HG02840 (cell line): ENCODE measurements around the gene ERCC2.

Experiments
- ATAC-seq: cut with Tn5 transposase; IDR thresholded peaks from one replicate; pipeline ENCODE4 v1.9.1; 2021; ENCODE audit warnings: mild to moderate bottlenecking, moderate library complexity, moderate number of reproducible peaks; ENCODE audit not compliant: unreplicated experiment, low FRiP score

Gene ERCC2

DNA sequence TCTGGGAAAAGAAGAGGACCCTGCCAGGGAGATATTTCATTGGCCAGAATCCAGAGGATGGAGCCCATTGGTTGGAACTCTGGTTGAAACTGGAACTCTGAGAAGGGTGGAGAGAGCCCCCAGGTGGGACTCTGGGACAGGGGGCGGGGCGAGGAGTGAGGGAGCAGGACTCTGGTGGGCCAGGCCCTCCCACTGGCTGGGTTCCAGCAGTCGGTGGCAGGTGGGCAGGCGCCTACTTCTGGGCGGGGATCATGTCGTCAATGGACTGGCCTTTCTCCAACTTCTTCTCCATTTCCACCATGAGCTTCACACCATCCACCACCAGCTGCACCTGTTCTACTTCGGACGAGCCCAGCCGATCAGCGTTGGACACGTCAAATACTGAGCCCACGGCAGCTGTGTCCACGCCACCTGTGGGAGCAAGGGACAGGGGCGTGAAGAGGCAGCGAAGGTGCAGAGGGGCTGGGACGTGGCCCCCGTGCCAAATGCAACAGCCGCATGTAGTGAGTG, 63.8 kb downstream of the ERCC2 start:
- no peak for ATAC-seq

DNA sequence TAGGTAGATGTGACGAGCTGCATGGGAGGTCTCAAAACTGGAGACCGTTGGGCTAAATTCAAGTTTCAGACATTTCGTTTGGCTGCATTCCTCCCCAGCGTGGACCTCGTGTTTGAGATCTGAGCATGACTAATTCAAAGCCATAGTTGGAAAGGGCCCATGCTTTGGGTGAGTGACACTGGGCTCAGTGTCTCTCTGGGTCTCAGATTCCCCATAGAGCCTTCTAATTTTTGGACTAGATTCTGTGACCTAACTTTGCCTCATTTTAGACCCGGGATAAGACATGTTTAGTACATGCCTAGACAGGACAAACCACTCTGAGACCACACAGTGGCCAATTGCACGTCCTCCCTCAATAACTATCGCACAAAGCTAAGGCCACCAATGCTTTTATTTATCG, 64.3 kb downstream of the ERCC2 start:
- no peak for ATAC-seq

- no peak for ATAC-seq
These were observed 65.0 kb downstream of the ERCC2 start for GRCh38 chr19:45305421-45305820.

- ATAC-seq = no peak
These were observed 65.4 kb downstream of the ERCC2 start for GRCh38 chr19:45305007-45305406.

DNA sequence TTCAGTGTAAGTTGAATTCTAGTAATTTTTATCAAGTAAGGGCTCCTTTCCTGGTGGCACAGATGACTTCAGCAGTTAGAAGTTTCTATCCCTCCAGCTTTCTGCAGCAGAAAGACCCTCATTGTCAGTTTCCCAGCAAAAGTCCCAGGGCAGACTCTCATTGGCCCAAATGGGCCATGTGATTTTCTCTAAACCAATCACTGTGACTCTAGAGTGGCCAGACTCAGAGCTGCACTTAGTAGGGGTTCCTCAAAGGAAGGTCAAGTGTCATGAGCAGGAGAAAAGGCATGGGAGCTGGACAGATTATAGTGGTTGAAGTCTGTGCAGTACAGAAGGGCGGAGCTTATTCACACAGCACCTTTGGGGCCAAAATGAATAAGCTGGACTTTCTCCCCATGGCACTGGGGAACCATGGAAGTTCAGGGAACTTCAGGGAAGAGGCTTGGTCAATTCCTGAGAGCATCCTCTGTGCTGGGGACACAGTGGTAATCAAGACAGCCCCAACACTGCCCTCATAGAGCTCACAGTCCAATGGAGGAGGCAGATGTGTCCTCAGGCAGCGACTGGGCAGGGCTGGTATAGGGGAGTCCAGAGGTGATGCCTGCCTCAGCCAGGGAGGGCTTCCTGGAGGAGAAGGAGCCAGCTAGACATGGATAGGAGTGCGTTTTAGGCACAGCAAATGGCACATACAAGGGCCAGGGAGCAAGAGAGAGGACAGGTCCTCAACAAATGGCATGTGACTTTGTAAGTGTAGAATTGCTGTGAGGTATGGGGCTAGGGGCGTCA, 66.0 kb downstream of the ERCC2 start:
- no peak for ATAC-seq

DNA sequence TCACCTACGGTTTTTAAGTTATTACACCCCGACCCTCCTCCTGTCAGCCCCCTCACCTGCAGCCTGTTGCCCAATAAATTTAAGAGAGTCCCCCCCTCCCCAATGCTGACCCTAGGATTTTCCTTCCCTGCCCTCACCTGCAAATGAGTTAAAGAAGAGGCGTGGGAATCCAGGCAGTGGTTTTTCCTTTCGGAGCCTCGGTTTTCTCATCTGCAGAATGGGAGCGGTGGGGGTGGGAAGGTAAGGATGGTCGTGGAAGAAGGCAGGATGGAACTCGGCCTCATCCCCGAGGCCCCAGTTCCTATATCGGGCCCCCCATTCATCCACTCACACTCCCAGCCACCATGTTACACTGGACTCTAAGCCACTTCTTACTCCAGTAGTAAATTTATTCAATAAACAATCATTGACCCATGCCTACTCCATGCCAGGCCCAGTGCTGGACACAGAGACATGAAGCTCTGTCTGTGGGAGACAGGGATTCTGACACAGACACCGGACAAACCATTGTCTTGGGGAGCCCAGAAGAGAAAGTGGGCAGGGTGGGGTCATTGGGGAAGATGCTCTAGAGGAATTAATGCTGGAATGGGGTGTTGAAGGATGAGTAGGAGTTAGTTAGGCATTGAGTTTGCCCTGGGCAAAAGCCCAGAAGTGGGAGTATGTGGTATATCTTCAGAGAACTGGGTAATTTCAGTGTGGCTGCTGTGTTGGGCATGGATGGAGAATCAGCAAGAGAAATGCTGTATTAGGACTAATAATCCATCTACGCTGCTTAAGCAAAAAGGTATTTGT, 66.9 kb downstream of the ERCC2 start:
- ATAC-seq = no peak

DNA sequence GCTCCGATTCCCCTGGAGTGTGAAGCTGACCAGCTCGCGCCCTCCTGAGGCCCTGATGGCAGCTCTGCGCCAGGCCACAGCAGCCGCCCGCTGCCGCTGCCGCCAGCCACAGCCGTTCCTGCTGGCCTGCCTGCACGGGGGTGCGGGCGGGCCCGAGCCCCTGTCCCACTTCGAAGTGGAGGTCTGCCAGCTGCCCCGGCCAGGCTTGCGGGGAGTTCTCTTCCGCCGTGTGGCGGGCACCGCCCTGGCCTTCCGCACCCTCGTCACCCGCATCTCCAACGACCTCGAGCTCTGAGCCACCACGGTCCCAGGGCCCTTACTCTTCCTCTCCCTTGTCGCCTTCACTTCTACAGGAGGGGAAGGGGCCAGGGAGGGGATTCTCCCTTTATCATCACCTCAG, 68.0 kb downstream of the ERCC2 start:
- ATAC-seq = no peak
